Measurements from ENCODE around the gene BCAS1.

BCAS1 gene

DNA sequence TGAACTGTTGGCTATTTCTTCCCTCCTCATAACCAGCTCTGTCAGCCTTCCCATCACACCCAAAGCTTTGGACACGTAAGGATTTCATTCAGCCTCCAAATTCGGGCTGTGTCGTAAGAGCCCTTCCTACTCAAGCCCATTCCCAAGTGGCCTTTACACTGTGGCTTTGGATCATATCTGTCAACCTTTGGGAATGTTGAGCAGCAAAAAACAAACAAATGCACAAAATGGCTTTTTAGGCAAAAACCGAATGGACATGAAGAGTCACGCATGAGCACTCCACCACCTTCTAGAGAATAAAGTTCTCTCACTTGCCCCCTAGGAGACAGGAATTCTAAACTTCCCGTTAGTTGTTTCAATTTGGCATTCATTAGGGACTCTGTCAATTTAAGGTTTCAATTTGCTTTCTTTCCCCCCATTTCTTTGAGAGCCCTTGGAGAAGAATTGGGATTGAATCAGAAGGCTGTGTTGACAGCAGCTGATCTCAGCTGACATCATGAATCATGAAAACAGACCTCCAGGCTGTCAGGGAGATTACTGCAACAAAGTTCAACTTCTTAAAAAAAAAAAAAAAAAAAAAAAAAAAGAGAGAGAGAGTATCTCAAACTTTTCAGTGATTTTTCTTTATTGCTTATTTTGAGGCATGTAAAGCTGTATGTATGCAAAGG is 110.3 kb downstream of the BCAS1 start:
- no peak for DNase-seq (ENCODE audit: low read depth)

DNA sequence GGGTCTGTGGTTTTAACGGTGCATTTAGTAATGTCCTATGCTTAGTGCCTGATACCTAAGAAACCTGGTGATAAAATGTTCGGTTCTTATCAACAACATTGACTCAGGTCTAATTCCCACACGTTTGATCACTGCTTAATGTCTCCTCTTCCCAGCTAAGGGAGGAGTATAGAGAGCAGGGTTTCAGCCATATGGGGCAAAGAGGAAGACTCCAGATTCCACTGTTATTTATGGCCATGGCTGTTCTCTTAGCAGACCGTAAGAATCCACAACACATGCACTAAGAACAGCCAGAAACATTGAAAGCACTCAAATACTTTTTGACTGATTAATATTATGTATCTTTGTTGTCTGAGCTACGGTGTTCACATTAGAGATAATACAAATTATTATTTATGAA is 112.1 kb downstream of the BCAS1 start:
- no peak for DNase-seq (ENCODE audit: low read depth)

DNA sequence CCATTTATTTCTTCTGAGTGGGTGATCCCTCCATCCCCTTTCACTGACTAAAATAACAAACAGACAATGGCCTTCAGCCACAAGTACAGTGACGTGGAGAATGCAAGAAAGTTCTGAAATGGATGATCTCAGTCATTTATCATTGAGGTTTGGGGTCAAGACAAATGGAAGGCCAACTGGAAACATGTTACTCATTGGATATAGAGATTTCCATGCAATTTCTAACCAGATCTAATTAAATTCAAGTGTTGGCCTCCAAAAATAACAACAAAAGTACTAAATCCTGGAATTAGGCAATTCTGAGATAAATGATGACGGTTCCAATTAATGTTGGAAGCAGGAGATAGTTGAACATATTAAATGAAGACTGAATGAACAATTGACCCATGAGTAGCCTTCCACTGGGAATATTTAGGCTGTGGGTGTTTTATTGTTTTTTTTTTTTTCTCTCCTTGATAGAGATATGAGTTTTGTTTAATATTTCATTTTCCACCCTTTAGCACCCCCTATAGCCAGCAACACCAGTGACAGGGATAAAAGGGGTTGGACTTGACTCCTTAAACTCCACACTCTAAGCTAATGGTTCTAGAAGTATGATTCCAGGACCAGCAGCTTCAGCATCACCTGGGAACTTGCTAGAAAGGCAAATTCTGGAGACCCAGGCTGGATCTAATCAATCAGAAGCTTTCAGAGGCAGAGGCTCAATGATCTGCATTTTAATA is 112.8 kb downstream of the BCAS1 start:
- DNase-seq (ENCODE audit: low read depth), result no peak

DNA sequence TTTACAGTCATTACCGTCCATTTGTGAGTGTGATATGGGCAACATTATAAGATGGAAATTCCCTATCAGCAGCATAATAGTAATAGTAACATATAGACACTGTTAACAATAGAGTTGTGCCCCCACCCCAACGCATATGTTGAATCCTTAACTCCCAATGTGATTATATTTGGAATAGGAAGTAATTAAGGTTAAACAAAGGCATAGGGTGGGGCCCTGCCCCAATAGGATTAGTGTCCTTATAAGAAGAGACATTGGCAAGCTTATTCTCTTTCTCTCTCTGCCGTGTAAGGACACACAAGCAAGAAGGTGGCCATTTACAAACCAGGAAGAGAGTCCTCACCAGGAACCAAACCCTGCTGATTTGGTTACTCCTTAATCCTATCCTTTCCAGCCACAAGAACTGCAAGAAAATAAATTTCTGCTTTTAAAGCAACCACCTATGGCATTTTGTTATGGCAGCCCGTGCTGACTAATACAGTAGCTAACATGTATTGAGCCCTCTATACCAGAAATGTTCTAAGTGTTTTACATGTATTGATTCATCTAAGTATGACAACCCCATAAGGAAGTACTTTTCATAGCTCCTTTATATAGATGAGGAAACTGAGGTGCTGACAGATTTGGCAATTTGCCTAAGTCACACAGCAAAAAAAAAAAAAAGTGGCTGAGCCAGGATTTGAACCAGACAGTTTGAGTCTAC is 114.2 kb downstream of the BCAS1 start:
- DNase-seq (ENCODE audit: low read depth), result no peak

DNA sequence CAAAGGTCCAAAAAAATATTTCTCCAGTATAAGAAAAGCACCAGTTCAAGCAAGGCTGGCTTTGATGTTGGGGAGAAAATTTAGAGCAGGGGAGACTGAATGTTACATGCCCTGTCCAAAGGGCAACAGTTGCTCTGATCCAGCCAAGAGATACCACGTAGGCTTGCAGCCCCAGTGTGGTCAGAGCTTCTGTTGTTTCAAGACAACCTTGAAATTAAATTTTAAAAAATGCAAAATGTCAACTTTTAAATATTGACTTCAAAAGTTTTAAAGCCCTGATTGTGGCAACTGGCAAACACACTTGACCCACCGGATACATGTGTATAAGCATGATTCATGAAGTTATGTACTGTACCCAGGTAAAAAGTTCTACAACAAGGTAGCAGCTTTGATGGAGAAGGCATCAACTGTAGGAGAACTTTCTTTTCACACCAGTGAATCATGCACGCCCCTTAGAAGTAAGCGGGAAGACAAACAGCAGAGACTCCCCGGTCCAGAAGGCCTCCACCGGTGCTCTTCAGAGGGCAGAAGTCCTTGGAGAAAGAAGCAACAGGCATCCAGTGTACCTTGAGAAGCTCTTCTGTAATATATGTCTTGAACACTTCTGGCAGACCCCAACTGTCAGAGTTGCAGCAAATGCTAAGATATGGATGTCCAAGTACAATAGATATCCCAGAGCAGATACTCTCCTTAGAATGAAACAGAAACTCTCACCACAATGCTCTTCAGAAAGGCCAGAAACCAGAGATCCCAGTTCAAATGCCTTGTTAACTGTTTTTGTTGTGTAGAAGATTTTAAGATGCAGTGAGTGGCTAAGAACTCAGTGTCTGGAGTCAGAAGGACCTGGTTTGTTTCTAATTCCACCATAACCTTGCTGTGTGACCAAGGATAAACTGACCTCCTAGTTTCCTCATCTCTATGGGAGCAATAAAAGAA is 115.4 kb downstream of the BCAS1 start:
- no peak for DNase-seq (ENCODE audit: low read depth)

DNA sequence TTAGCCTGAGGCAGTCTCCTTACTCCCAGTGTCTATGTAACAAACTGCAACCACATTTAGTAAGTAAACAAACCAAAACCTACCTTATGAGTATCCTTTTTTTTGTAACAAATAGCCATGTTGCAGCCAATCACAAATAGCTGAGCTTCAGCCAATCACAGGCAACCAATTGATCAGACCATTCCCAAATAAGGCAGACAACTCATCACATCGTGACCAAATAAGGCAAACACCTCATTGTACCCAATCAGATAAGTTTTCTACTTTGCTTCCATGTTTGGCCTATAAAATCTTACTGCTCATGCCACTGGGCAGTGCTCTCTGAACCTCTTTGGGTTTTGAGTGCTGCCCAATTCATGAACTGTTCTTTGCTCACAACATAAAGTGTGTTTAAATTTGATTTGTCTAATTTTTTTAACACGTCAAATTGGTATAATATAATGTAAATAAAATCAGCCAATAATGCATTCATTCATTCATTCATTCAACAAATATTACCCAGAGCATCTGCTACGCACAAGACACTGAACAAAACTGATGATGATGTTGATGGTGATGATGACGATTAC is 117.8 kb downstream of the BCAS1 start:
- no peak for DNase-seq (ENCODE audit: low read depth)

DNA sequence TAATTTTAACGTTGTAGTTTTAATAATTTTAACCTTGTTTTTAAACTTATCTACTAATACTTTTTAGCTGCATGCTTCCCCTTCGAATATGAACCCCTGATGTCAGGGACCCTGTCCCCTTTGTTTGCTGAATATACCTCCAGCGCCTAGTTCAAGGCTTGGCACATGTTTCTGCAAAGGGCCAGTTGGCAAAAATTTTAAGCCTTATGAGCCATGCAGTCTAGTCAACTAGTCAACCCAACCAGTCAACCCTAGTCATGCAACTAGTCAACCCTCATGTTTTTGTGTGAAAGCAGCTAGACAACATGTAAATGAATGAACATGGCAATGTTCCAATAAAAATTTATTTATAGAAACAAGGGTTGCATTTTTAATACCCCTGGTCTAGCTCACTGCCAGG is 119.8 kb downstream of the BCAS1 start:
- DNase-seq (ENCODE audit: low read depth), result no peak

DNA sequence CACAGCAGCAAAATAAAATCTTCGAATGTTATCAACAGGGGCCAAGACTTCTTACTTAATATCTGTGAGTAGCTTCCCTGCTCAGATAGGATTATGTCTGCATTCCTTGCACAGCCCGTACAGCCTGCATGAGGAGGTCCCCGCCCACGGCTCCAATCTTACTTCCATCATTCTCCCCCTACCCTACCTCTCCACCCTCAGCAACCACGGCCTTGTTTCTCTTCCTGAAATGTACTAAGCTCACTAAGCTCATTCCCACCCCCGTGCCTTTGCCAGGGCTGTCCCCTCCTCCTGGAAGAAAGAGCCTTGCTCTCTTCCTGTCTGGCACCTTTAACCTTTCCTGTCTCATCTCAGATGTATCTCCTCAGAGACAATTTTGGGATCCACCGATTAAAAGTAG is 120.4 kb downstream of the BCAS1 start:
- no peak for DNase-seq (ENCODE audit: low read depth)

DNA sequence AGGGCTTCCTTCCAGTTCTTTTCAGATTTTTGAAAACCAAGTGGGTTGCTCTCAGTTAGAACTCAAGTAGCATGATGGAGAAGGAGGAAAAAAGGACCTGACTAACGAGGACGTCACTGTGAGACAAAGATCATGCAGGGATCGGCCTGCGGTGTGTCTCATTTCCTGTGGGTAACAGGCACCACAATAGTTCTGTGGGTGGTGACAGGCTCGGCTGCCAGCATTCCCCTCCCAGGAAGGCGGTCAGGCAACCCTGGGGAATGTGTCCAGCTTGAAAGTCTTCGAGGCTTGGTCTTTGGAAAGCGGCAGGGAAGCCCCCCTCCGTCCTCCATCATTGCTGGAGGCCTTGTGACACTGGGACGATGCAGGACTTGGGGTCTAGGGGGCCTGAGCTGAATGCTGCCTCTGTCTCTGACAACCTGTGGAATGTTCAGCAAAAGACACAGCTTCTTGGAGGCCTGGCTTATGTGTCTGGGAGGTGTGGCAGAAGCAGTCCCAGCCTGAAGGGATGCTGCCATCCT is 121.0 kb downstream of the BCAS1 start:
- peak; percentile 61 for DNase-seq (ENCODE audit: low read depth)

DNA sequence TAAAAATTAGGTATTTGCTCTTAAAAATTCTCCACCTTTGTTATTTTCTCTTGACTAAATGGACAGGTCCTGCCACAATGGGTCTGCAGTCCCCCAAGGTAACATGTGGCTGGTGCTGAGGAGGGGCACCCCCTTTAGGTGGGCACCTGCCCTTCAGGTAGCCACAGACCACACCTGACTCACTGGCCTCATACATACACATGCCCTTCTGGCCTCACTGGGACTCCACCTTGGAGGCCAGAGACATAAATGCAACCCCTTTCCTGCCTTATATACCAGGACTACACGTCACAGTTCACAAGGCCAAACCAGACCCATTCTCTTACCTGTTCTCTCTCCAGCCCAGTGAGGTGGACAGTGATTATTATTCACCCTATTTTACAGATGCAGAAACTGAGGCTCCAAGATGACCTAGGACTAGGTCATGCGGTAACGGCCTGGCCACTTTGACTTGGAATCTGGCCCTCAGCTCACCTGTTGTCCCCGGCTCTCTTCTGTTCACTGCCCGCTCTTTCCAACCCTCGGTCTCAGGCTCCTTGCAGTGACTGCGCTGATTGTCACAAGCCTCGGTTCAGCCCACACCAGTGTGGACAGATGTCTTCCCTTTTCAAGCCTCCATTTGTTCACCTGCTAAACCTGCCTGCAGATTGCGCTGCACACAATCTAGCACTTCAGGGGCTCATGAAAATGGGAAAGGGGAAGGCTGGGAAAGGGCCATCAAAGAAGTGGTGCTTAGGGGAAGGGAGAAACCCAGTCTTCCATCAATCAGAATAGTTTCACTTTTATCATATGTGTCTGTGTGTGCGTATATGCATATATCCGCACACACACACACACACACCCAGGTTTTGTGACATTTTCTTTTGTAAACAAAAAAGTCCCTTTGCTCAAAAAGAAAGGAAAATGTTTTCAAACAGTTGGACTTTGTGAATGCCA is 121.7 kb downstream of the BCAS1 start:
- no peak for DNase-seq (ENCODE audit: low read depth)

DNA sequence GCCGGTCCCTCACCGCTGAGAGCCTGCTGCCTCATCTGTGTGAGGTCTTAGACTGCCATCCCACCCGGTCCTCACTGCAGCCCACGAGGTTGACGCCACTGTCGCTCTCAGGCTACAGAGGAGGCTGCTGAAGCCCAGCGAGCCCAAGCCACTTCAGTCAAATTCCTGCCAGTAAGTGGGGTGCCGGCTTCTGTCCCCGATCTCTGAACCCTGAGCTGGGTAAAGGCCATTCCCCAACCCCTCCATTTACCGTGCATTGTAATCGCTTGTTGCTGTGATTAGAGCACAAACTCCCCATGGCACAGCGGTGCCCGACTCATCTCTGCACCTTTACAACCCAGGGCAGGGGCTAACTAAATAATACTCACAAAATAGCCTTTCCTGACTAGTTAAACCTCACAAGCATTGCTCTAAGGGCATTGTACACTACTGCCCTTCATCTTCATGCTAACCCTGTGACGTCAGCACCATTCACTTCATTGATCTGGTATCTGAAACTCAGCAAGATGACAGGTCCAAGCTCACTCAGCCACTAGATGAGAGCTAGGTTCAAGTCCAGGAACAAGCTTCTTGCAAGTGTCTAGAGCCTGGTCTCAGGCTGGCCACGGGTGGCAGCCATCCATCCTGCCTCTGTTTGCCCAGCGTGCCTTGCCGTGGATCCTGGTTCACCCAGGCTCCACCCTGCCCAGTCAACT is 122.7 kb downstream of the BCAS1 start:
- no peak for DNase-seq (ENCODE audit: low read depth)

DNA sequence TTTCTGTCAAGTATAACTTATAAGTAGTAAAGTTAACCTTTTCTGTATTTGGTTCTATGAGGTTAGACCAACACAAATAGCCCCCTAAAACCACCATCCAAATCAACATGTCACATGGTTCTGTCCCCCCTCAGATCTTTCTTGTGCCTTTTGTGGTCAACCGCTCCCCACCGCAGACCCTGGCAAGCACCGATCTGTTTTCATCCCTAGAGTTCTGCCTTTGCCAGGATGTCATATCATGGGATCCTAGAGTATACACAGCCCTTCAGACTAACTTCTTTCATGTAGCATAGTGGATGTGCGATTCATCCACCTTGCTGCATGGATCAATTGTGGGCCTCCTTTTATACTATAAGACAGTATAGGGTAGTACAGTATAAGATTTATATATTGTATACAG is 124.3 kb downstream of the BCAS1 start:
- no peak for DNase-seq (ENCODE audit: low read depth)

DNA sequence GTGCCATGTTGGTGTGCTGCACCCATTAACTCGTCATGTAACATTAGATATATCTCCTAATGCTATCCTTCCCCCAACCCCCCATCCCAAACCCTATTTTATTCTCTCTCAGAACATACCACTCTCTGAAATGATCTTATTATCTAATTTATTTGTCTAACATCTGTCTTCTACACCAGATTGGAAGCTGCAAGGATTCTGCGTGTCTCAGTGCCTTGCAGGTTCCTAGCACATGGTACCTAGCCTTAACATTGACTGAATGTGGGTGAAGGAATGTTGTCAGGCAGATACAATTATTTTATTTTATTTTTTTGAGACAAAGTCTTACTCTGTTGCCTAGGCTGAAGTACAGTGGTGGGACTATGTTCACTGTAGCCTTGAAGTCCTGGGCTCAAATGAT is 124.9 kb downstream of the BCAS1 start:
- no peak for DNase-seq (ENCODE audit: low read depth)

DNA sequence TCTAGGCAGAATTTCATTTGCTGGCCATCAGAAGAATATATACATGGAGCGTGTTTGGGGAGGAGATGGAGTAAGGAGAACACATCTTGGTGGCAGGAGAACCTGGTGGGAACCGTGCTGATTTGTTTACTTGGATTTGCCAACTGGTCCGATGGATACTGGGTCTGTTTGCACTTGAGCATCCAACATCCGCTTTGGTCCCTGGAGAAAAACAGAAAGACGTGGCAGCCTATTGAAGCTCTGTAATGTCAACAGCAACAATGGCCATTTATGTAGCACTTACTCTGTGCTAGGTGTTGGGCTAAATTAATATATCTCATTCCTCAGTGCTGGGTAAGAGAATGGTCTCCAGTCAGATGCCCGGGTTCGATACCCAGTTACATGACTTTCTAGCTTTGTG is 125.6 kb downstream of the BCAS1 start:
- DNase-seq (ENCODE audit: low read depth), result no peak

DNA sequence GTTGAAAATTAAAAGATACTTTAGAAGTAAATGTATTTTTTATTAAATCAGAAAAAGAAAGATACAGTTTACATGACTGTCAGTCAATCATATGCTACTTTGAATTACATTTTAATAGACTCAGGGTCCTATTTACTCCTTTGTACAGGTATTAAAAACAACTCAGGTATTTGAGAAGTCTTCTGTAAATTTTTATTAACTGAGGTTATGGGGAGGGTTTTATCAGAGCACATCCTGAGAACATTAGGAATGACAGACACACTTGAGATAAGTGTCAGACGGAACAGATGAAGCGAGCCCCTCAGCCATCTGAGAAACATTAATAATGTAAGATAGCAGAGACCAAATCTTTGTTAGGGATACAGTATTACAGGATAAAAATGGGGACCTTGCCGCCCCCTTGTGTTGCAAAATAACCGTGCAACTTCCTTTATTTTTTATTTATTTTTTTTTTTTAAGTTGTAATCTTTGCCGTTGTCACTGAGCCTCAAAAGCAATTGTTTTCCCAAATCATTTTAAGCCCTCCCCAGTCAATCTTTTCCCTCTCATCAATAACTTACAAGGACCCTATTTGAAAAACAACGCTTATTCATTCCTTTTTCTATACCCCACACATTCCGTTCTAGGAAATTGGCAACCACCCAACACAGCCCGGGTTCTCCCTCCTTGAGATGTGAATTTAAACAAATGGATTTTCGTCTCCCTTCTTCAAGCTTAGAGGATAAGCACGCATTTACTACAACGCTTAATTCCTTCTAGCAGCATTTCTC is 126.7 kb downstream of the BCAS1 start:
- DNase-seq (ENCODE audit: low read depth), result no peak

DNA sequence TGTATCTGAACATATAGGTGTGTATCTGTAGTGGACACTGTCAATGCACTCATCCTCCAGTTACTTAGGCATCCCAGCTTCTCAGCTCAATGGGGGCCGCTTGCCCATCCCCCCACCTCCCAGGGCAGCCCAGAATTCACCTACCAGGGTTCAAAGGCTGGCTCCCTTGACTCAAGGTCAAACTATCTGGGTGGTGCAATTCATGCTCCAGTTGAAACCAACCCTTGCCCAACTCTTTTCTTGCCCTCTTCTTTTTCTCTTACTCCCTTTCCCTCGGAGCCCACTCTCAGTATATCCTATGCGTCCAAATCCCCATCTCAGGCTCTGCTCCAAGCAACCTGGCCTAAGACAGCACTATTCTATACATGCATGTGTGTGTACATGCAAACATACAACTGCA is 127.4 kb downstream of the BCAS1 start:
- no peak for DNase-seq (ENCODE audit: low read depth)

DNA sequence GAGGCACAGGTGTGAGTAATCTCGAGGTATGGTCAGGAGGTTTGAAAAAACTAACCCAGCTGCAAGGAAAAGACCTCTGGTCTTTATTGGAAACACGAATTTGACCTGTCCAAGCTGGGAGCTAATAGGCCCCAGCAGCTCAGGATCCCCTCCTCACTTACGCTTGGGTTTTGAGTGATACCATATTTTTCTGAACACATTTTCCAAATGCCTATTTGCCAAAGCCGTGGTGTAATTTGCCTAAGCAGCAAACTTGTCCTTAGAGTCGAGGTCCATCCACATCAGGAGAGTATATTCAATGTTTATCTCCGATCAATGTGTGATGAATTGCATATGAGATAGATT is 128.0 kb downstream of the BCAS1 start:
- no peak for DNase-seq (ENCODE audit: low read depth)

DNA sequence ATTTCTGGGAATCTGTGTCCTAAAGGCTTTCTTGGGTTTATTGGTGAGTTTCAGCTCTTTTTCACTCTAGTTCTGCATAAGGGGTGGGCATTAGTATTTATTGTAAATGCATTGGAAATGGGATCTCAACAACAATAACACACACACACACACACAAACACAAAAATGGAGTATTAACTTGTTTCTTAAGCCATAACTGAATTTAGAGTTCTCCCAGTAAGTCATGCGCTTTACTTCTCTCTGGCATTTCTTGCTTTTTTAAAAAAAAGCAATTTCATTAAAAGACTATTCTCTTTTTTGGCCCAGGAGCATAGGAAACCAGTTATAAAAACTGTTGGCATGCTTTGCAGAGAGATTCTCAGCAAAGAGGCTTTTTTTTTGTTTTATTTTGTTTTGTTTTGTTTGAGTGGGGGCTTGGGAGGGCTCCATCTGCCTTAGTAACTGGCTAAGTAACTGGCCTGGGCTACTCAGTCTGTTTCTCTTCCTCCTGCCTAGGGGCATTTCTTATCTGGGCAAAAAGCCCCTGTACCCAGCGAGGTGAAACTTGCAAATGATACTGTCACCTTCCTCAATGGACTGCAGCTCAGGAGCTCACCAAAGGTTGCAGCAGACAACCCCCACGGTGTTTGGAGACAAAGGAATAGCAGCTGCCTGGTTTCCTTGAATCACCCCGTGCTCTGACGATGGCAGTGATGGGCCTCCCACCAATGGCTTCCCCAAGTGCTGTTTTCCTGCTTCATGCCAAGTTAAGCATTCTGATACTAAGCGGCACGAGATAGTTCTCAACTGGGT is 128.5 kb downstream of the BCAS1 start:
- no peak for DNase-seq (ENCODE audit: low read depth)
